HEK293 (cell line): ENCODE measurements around the gene PXDC1.

Source experiments
- AEBP2 ChIP-seq: fragments of 450-650 bp; formaldehyde crosslinking; IDR thresholded peaks from 2 replicates; pipeline ENCODE4 v1.5.1; 2016; ENCODE audit warnings: missing biosample characterization, missing genetic modification characterization, borderline replicate concordance
- EGR2 ChIP-seq: fragments of 450-650 bp; formaldehyde crosslinking; IDR thresholded peaks from 2 replicates; pipeline ENCODE4 v1.5.1; 2016; ENCODE audit warnings: low read depth, missing biosample characterization, missing genetic modification characterization
- GLI2 ChIP-seq: fragments of 450-650 bp; formaldehyde crosslinking; IDR thresholded peaks from 2 replicates; pipeline ENCODE4; 2017; ENCODE audit warnings: missing biosample characterization, missing genetic modification characterization, low read depth, borderline replicate concordance
- HIC1 ChIP-seq: fragments of 450-650 bp; formaldehyde crosslinking; IDR thresholded peaks from 2 replicates; pipeline ENCODE4 v1.5.1; 2016; ENCODE audit warnings: missing biosample characterization, missing genetic modification characterization
- KLF10 ChIP-seq: fragments of 450-650 bp; IDR thresholded peaks from 2 replicates; pipeline ENCODE4 v1.5.1; 2018; ENCODE audit warnings: missing biosample characterization, mild to moderate bottlenecking, missing genetic modification characterization
- KLF9 ChIP-seq: fragments of 450-650 bp; formaldehyde crosslinking; IDR thresholded peaks from 2 replicates; pipeline ENCODE4 v1.5.1; 2016; ENCODE audit warnings: missing biosample characterization, missing genetic modification characterization, low read depth
- RBAK ChIP-seq: fragments of 450-650 bp; formaldehyde crosslinking; IDR thresholded peaks from 2 replicates; pipeline ENCODE4 v1.5.1; 2016; ENCODE audit warnings: missing biosample characterization, missing genetic modification characterization
- REST ChIP-seq: fragments of 450-650 bp; formaldehyde crosslinking; IDR thresholded peaks from 2 replicates; pipeline ENCODE4 v1.5.1; 2016; ENCODE audit warnings: missing biosample characterization, missing genetic modification characterization
- YY2 ChIP-seq: fragments of 450-650 bp; formaldehyde crosslinking; IDR thresholded peaks from 2 replicates; pipeline ENCODE4 v1.5.1; 2016; ENCODE audit warnings: missing biosample characterization, missing genetic modification characterization
- ZFHX2 ChIP-seq: fragments of 450-650 bp; formaldehyde crosslinking; conservative IDR thresholded peaks from 2 replicates; pipeline ENCODE4 v1.5.1; 2016; ENCODE audit warnings: missing biosample characterization, missing genetic modification characterization
- ZIC2 ChIP-seq: fragments of 450-650 bp; formaldehyde crosslinking; IDR thresholded peaks from 2 replicates; pipeline ENCODE4 v1.5.1; 2016; ENCODE audit warnings: missing biosample characterization, missing genetic modification characterization
- ZNF114 ChIP-seq: fragments of 450-650 bp; formaldehyde crosslinking; IDR thresholded peaks from 2 replicates; pipeline ENCODE4 v1.5.0; 2017; ENCODE audit warnings: missing biosample characterization, missing genetic modification characterization
- ZNF146 ChIP-seq: fragments of 450-650 bp; formaldehyde crosslinking; IDR thresholded peaks from 2 replicates; pipeline ENCODE4 v1.5.1; 2016; ENCODE audit warnings: missing biosample characterization, missing genetic modification characterization
- ZNF148 ChIP-seq: fragments of 450-650 bp; formaldehyde crosslinking; IDR thresholded peaks from 2 replicates; pipeline ENCODE4 v1.5.0; 2017; ENCODE audit warnings: missing biosample characterization, missing genetic modification characterization, borderline replicate concordance
- ZNF18 ChIP-seq: fragments of 450-650 bp; formaldehyde crosslinking; IDR thresholded peaks from 2 replicates; pipeline ENCODE4 v1.5.1; 2016; ENCODE audit warnings: missing biosample characterization, missing genetic modification characterization
- ZNF292 ChIP-seq: fragments of 450-650 bp; formaldehyde crosslinking; IDR thresholded peaks from 2 replicates; pipeline ENCODE4 v1.5.1; 2016; ENCODE audit warnings: low read depth, missing biosample characterization, missing genetic modification characterization, borderline replicate concordance
- ZNF311 ChIP-seq: fragments of 450-650 bp; formaldehyde crosslinking; IDR thresholded peaks from 2 replicates; pipeline ENCODE4 v1.5.1; 2017; ENCODE audit warnings: missing biosample characterization, missing genetic modification characterization, borderline replicate concordance
- ZNF501 ChIP-seq: fragments of 450-650 bp; formaldehyde crosslinking; IDR thresholded peaks from 2 replicates; pipeline ENCODE4 v1.5.1; 2016; ENCODE audit warnings: missing biosample characterization, missing genetic modification characterization
- ZNF571 ChIP-seq: fragments of 450-650 bp; formaldehyde crosslinking; IDR thresholded peaks from 2 replicates; pipeline ENCODE4 v1.5.0; 2017; ENCODE audit warnings: missing biosample characterization, missing genetic modification characterization
- ZNF610 ChIP-seq: fragments of 450-650 bp; formaldehyde crosslinking; IDR thresholded peaks from 2 replicates; pipeline ENCODE4 v1.5.1; 2016; ENCODE audit warnings: missing biosample characterization, missing genetic modification characterization, borderline replicate concordance
- ZNF639 ChIP-seq: fragments of 450-650 bp; formaldehyde crosslinking; IDR thresholded peaks from 2 replicates; pipeline ENCODE4 v1.5.1; 2016; ENCODE audit warnings: missing biosample characterization, missing genetic modification characterization
- ZNF707 ChIP-seq: fragments of 450-650 bp; formaldehyde crosslinking; IDR thresholded peaks from 2 replicates; pipeline ENCODE4 v1.5.1; 2016; ENCODE audit warnings: missing biosample characterization, missing genetic modification characterization
- ZNF777 ChIP-seq: fragments of 450-650 bp; formaldehyde crosslinking; IDR thresholded peaks from 2 replicates; pipeline ENCODE4 v1.5.1; 2017; ENCODE audit warnings: missing biosample characterization, missing genetic modification characterization, borderline replicate concordance
- ZSCAN4 ChIP-seq: fragments of 450-650 bp; formaldehyde crosslinking; IDR thresholded peaks from 2 replicates; pipeline ENCODE4 v1.5.1; 2017; ENCODE audit warnings: missing biosample characterization, missing genetic modification characterization

The PXDC1 gene

GRCh38 chr6:3776881-3777507, 25.5 kb upstream of the PXDC1 start (continued):
- TF ChIP-seq ZNF639 (tag by site-specific recombination) = peak; percentile 45; the same call in 1 of the 2 replicates
- TF ChIP-seq ZNF114 (tag by site-specific recombination) = peak; percentile 53; the same call in 1 of the 2 replicates
- 0 out of 2 replicates have a peak, but pooled peaks have one; percentile 60 for TF ChIP-seq ZNF571 (tag by site-specific recombination)
- TF ChIP-seq ZNF292 = 0 out of 2 replicates have a peak, but pooled peaks have one; percentile 11
- TF ChIP-seq ZNF148 = peak; percentile 65; the same call in 1 of the 2 replicates
- TF ChIP-seq ZNF707 (tag by site-specific recombination) = peak; percentile 61; the same call in 1 of the 2 replicates
- peak; percentile 15; the same call in 1 of the 2 replicates for TF ChIP-seq ZNF146 (tag by site-specific recombination)
- peak; percentile 29; the same call in 1 of the 2 replicates for TF ChIP-seq KLF9 (tag by site-specific recombination)
- TF ChIP-seq ZNF501 (tag by site-specific recombination) = no peak
- peak; percentile 76 for TF ChIP-seq ZFHX2 (tag by site-specific recombination)
- peak; percentile 59 for TF ChIP-seq ZIC2 (tag by site-specific recombination)
- TF ChIP-seq YY2 (tag by site-specific recombination) = 0 out of 2 replicates have a peak, but pooled peaks have one; percentile 25
- peak; percentile 78 for TF ChIP-seq EGR2 (tag by site-specific recombination)
- TF ChIP-seq ZNF18 (tag by site-specific recombination) = peak; percentile 88
- no peak for TF ChIP-seq KLF10 (tag by site-specific recombination)
- TF ChIP-seq ZNF777 (tag by site-specific recombination) = 0 out of 2 replicates have a peak, but pooled peaks have one; percentile 67
- TF ChIP-seq ZSCAN4 = peak; percentile 73
- TF ChIP-seq AEBP2 (tag by site-specific recombination) = 0 out of 2 replicates have a peak, but pooled peaks have one; percentile 7
- peak; percentile 68; the same call in 1 of the 2 replicates for TF ChIP-seq ZNF311 (tag by site-specific recombination)
- no peak for TF ChIP-seq GLI2 (tag by site-specific recombination)
- no peak for TF ChIP-seq RBAK
- peak; percentile 86; the same call in 1 of the 2 replicates for TF ChIP-seq HIC1 (tag by site-specific recombination)
- TF ChIP-seq ZNF610 = no peak
- TF ChIP-seq REST (tag by site-specific recombination) = no peak
